Measurements from ENCODE around the gene WSB1. TPM values are rescaled to one million over a fixed set of nuclear protein-coding genes. Genes with fewer than 3 reads are reported as not detected.

The WSB1 gene
- total and polyA plus RNA-seq, 9 of the 15 experiments (the other 6 are each of a cell fraction or from before 2014, with no cell fraction given) = 22.8 to 229 (median 81.1) TPM

DNA sequence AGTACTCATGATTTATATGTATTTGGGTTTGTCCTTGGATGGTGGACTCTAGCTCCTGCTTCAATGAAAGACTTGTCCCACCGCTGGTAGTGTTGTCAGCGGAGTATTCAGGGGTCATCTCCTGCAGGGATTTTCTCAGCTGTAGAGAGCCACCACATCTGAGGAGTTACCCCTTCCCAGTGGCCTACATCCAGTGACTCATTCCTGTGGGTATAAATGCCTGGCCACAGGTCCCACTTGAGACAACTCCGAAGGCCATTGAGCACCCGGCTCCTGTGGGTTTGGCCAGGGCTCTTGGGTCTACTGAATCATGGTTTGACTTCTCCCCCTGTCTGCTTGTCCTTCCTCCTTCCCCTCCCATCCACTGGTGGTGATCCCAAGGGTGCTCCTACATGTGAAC, 34.6 kb upstream of the WSB1 start:
- Histone ChIP-seq H3K27me3 (ENCODE audit: control insufficient read depth in 2 of 2, insufficient read depth in 2 of 2, low read length in 2 of 2) (no peaks in the 10 kb centered on the region), H3K9me1 (ENCODE audit: control insufficient read depth, insufficient read depth, low read length) (no peaks in the 10 kb centered on the region), H2AFZ (ENCODE audit: low read depth, low read length) (0 out of 2 replicates have a peak overlapping the region, but pooled peaks have one; percentile 4), H3K4me1 (replicated peaks in 1 of 2; ENCODE audit: control insufficient read depth in 2 of 2, insufficient read depth in 2 of 2, low read length in 2 of 2) (no peaks in the 10 kb centered on the region; a peak in 1 of 5 replicates), H3K36me3 (ENCODE audit: control insufficient read depth, insufficient read depth, low read length) (no peaks in the 10 kb centered on the region), H4K20me1 (replicated peaks; ENCODE audit: control insufficient read depth, insufficient read depth, low read length) (no peaks in the 10 kb centered on the region), H3K79me2 (ENCODE audit: control insufficient read depth, insufficient read depth, low read length) (no peaks in the 10 kb centered on the region), H3K4me2 (ENCODE audit: insufficient read depth, low read length) (no peak overlapping the region), H3K4me3 (no peak overlapping the region), H3K27ac (ENCODE audit: extremely low read depth, low read depth, low read length) (no peak overlapping the region), H3K9me3 (replicated peaks; ENCODE audit: control insufficient read depth, insufficient read depth, low read depth, low read length) (no peaks in the 10 kb centered on the region), H3K9ac (ENCODE audit: insufficient read depth in 1 of 2, low read depth in 2 of 2, low read length in 2 of 2) (no peak overlapping the region)
- 36% methylated on average over 4 of the region's 4 CpGs for WGBS (ENCODE audit: insufficient coverage, low coverage, missing lambda C conversion rate)
- TF ChIP-seq CTCFL (IDR thresholded peaks at IDR 0.05; ENCODE audit: borderline replicate concordance, insufficient read depth, low read depth, low read length, poor library complexity, severe bottlenecking) (no peak), ZNF263 (CRISPR knock-in tag; IDR thresholded peaks at IDR 0.05; ENCODE audit: borderline replicate concordance) (peak; percentile 45; the same call in 1 of the 2 replicates), SUPT5H (IDR thresholded peaks at IDR 0.05) (no peak), CHD2 (IDR thresholded peaks at IDR 0.05; ENCODE audit: low read depth, low read length) (no peak), ZNF121 (CRISPR knock-in tag; conservative IDR thresholded peaks at IDR 0.05) (no peak)
- TF ChIP-seq, protein P1, sequence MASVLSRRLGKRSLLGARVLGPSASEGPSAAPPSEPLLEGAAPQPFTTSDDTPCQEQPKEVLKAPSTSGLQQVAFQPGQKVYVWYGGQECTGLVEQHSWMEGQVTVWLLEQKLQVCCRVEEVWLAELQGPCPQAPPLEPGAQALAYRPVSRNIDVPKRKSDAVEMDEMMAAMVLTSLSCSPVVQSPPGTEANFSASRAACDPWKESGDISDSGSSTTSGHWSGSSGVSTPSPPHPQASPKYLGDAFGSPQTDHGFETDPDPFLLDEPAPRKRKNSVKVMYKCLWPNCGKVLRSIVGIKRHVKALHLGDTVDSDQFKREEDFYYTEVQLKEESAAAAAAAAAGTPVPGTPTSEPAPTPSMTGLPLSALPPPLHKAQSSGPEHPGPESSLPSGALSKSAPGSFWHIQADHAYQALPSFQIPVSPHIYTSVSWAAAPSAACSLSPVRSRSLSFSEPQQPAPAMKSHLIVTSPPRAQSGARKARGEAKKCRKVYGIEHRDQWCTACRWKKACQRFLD (CRISPR knock-in tag; IDR thresholded peaks at IDR 0.05) = no peak
- TF ChIP-seq, protein P2, sequence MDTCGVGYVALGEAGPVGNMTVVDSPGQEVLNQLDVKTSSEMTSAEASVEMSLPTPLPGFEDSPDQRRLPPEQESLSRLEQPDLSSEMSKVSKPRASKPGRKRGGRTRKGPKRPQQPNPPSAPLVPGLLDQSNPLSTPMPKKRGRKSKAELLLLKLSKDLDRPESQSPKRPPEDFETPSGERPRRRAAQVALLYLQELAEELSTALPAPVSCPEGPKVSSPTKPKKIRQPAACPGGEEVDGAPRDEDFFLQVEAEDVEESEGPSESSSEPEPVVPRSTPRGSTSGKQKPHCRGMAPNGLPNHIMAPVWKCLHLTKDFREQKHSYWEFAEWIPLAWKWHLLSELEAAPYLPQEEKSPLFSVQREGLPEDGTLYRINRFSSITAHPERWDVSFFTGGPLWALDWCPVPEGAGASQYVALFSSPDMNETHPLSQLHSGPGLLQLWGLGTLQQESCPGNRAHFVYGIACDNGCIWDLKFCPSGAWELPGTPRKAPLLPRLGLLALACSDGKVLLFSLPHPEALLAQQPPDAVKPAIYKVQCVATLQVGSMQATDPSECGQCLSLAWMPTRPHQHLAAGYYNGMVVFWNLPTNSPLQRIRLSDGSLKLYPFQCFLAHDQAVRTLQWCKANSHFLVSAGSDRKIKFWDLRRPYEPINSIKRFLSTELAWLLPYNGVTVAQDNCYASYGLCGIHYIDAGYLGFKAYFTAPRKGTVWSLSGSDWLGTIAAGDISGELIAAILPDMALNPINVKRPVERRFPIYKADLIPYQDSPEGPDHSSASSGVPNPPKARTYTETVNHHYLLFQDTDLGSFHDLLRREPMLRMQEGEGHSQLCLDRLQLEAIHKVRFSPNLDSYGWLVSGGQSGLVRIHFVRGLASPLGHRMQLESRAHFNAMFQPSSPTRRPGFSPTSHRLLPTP (IDR thresholded peaks at IDR 0.05; ENCODE audit: borderline replicate concordance, extremely low read depth, insufficient read length) = no peak
- in situ Hi-C loops (cut with MboI) = no loop called here
- no peak for ATAC-seq
- intact Hi-C loops (cut with micrococcal nuclease) = no loop called here
- CTCF ChIA-PET (ENCODE audit: low intra/inter-chr PET ratio) = no interaction called here
- DNase-seq (ENCODE audit: extremely low read depth in 1 of 4, low spot score in 3 of 4) = no peak
- no TSS peak for BruUV-seq (replicated peaks)
- FAIRE-seq = no peak
- POLR2A ChIA-PET = interaction anchor here (0.6 to 1.5 kb wide), 4 partner anchors 8 to 61 kb away, joined by 3 to 6 read pairs (median 4); partner anchors contain the start of gene WSB1
